Parathyroid adenoma (tissue), 2 donors: ENCODE results near the gene RAB10.
"Not testable (repeated sequence)": the region's sequence is repeated elsewhere in the genome, so short reads cannot be mapped to it uniquely, and the experiment has no call there.

Experiments used
- H2AFZ ChIP-seq: fragments of 300-600 bp; sonication (generic); one replicate; pipeline ENCODE4 v1.7.0; 2017; ENCODE audit warnings: antibody characterized with exemption, mild to moderate bottlenecking
- H3K27ac ChIP-seq: fragments of 300-600 bp; sonication (generic); one replicate; pipeline ENCODE4 v1.7.0; 2017
- H3K27me3 ChIP-seq: fragments of 300-600 bp; sonication (generic); one replicate; pipeline ENCODE4 v1.7.0; 2017; ENCODE audit warnings: low read length; ENCODE audit not compliant: control insufficient read depth, insufficient read depth
- H3K36me3 ChIP-seq: fragments of 300-600 bp; sonication (generic); one replicate; pipeline ENCODE4 v1.7.0; 2017; ENCODE audit warnings: low read length; ENCODE audit not compliant: control insufficient read depth, insufficient read depth
- H3K4me1 ChIP-seq: fragments of 300-600 bp; sonication (generic); one replicate; pipeline ENCODE4 v1.7.0; 2017; ENCODE audit warnings: control low read depth
- H3K4me2 ChIP-seq: fragments of 300-600 bp; sonication (generic); one replicate; pipeline ENCODE4 v1.7.0; 2017; ENCODE audit warnings: low read length
- H3K4me3 ChIP-seq: fragments of 300-600 bp; sonication (generic); one replicate; pipeline ENCODE4 v1.7.0; 2017; ENCODE audit warnings: low read depth, low read length
- H3K79me2 ChIP-seq: fragments of 300-600 bp; sonication (generic); one replicate; pipeline ENCODE4 v1.7.0; 2017; ENCODE audit warnings: control low read depth
- H3K9ac ChIP-seq: fragments of 300-600 bp; sonication (generic); one replicate; pipeline ENCODE4 v1.7.0; 2017; ENCODE audit warnings: mild to moderate bottlenecking
- H3K9me3 ChIP-seq: fragments of 300-600 bp; sonication (generic); one replicate; pipeline ENCODE4 v1.7.0; 2017; ENCODE audit warnings: low read length; ENCODE audit not compliant: control insufficient read depth
- TF ChIP-seq, protein P1 (sequence below): fragments of 300-600 bp; sonication (generic); IDR thresholded peaks from one replicate; pipeline ENCODE4 v1.7.0; 2017; ENCODE audit warnings: antibody characterized with exemption, mild to moderate bottlenecking
- donor health status: primary hyperparathyroidism.

RAB10 gene

DNA sequence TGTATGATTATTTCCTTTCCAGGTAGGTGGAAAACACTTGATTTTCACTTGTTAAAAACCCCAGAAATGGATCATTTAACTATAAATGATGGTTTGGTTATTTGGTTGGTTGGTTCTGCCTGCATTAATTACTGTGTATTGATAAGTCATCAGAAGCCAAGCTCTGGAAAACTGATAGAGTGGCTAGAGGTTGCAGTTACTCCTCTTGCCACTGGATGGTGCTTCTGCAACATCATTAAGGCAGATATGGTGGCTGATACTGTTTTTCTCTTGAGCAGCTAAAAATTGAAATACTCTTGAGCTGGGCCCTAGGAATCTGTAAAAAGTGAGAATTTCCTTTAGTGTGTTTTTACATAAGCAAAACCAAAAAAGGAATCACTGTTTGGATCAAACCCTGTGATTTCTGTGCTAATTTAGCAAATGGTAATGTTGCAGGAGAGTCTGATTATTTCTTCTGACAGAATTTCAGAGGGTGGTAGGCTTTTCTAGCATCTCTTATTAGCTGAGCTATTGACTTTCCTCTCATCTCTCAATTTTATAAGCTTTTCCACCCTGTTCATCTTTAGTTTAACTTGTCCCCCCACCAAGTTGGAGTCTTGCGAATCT, 54.3 kb downstream of the RAB10 start:
- no peak overlapping the region for H2AFZ ChIP-seq
- peaks cover 46% of the 10 kb centered on the region for H3K79me2 ChIP-seq
- no peak overlapping the region for H3K27ac ChIP-seq
- H3K4me3 ChIP-seq = no peak overlapping the region
- H3K4me1 ChIP-seq = peaks cover 5% of the 10 kb centered on the region
- H3K27me3 ChIP-seq = no peaks in the 10 kb centered on the region
- H3K36me3 ChIP-seq = no peaks in the 10 kb centered on the region
- TF ChIP-seq, protein P1, sequence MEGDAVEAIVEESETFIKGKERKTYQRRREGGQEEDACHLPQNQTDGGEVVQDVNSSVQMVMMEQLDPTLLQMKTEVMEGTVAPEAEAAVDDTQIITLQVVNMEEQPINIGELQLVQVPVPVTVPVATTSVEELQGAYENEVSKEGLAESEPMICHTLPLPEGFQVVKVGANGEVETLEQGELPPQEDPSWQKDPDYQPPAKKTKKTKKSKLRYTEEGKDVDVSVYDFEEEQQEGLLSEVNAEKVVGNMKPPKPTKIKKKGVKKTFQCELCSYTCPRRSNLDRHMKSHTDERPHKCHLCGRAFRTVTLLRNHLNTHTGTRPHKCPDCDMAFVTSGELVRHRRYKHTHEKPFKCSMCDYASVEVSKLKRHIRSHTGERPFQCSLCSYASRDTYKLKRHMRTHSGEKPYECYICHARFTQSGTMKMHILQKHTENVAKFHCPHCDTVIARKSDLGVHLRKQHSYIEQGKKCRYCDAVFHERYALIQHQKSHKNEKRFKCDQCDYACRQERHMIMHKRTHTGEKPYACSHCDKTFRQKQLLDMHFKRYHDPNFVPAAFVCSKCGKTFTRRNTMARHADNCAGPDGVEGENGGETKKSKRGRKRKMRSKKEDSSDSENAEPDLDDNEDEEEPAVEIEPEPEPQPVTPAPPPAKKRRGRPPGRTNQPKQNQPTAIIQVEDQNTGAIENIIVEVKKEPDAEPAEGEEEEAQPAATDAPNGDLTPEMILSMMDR = peak; percentile 86
- no peak overlapping the region for H3K9ac ChIP-seq
- H3K9me3 ChIP-seq = no peaks in the 10 kb centered on the region
- H3K4me2 ChIP-seq = no peak overlapping the region

DNA sequence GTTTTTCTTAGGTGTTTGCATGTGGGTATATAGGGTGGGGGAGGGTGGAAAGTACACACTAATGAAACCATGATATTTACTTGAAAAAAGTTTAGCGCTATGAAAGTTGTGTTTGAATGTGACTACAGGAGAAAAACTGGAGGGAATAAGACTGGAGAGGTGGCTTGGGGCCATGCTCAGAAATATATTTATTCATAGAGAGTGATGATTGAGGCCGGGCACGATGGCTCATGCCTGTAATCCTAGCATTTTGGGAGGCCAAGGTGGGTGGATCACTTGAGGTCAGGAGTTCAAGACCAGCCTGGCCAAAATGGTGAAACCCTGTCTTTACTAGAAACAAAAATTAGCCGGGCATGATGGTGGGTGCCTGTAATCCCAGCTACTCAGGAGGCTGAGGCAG, 55.0 kb downstream of the RAB10 start:
- not testable (repeated sequence) for H3K4me2 ChIP-seq, H3K9me3 ChIP-seq, H3K27me3 ChIP-seq

DNA sequence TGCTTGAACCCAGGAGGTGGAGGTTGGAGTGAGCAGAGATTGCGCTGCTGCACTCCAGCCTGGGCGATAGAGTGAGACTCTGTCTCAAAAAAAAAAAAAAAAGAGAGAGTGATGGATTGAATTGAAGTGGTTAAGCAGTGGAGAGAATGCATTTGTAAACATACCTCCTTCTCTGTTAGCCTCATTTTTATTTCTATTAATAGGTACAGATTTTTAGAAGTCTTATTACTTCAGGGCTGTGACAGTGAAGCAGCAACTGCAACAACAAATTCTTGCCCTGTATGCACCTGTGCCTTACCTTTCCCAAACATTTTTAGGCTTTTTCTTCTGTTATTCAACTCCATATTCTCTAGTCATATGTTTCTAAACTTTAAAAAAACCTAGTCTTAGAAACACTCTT, 55.5 kb downstream of the RAB10 start:
- TF ChIP-seq, protein P1 = no peak
- H3K4me1 ChIP-seq = peaks cover 5% of the 10 kb centered on the region

More for the DNA sequence above, 55.0 kb downstream of the RAB10 start:
- not testable (repeated sequence) for H3K4me1 ChIP-seq, H3K36me3 ChIP-seq, H3K27ac ChIP-seq, H2AFZ ChIP-seq, H3K9ac ChIP-seq, H3K4me3 ChIP-seq
- H3K79me2 ChIP-seq = peaks cover 46% of the 10 kb centered on the region

DNA sequence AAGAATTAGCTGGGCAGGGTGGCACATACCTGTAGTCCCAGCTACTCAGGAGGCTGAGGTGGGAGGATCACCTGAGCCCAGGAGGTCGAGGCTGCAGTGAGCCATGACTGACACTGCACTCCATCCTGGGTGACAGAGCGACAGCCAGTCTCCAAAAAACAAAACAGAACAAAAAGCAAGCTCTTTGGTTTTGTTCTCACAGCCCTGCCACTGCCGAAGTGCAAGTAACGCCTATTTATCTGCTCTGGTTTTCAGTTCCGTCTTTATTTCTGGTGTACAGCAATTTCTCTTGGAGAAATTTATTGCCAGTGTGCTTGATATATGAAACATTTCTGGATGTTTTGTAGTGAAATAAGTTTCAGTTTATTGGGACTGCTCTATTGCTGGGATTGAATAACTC, 61.9 kb downstream of the RAB10 start:
- no peak overlapping the region for H3K9ac ChIP-seq
- H3K27me3 ChIP-seq = no peaks in the 10 kb centered on the region
- no peaks in the 10 kb centered on the region for H3K36me3 ChIP-seq
- no peak overlapping the region for H3K27ac ChIP-seq
- H3K4me3 ChIP-seq = no peak overlapping the region
- H2AFZ ChIP-seq = no peak overlapping the region
- no peaks in the 10 kb centered on the region for H3K9me3 ChIP-seq
- peaks cover 66% of the 10 kb centered on the region for H3K79me2 ChIP-seq
- no peak overlapping the region for H3K4me2 ChIP-seq
- H3K4me1 ChIP-seq = peaks cover 17% of the 10 kb centered on the region
- TF ChIP-seq, protein P1 = no peak

More for the DNA sequence above, 55.5 kb downstream of the RAB10 start:
- no peak overlapping the region for H3K9ac ChIP-seq
- no peak overlapping the region for H3K4me3 ChIP-seq
- no peak overlapping the region for H3K27ac ChIP-seq
- no peaks in the 10 kb centered on the region for H3K27me3 ChIP-seq
- H3K79me2 ChIP-seq = peaks cover 45% of the 10 kb centered on the region
- no peaks in the 10 kb centered on the region for H3K36me3 ChIP-seq
- no peak overlapping the region for H3K4me2 ChIP-seq
- no peaks in the 10 kb centered on the region for H3K9me3 ChIP-seq
- H2AFZ ChIP-seq = no peak overlapping the region

DNA sequence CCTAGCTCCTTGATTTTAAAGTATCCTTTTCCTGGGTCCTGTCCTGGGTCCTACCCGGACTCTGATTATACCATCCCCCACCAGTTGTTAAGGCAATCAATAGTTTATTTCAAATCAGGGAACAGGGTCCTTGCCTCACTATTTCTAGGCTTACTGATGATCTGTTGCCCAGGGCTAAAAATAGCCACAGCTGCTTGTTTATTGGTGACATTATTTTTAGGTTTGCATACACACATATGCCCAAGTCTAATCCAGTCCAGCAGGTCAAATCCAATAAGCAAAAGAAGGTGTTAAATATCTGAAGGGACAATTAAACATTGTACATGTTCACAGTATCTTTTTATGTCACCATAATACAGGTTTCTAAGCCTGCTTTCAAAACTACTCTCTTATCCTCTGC, 66.0 kb downstream of the RAB10 start:
- TF ChIP-seq, protein P1 = no peak
- no peak overlapping the region for H3K4me3 ChIP-seq
- peak overlapping the region; percentile 7 for H3K4me2 ChIP-seq
- H3K27ac ChIP-seq = no peak overlapping the region
- no peaks in the 10 kb centered on the region for H3K9me3 ChIP-seq
- H2AFZ ChIP-seq = no peak overlapping the region
- H3K4me1 ChIP-seq = peaks cover 12% of the 10 kb centered on the region
- H3K9ac ChIP-seq = no peak overlapping the region
- H3K79me2 ChIP-seq = peaks cover 65% of the 10 kb centered on the region
- H3K36me3 ChIP-seq = no peaks in the 10 kb centered on the region
- no peaks in the 10 kb centered on the region for H3K27me3 ChIP-seq
